Transverse colon (tissue), 4 donors: Measurements from ENCODE around the gene GRHL1. TPM values are rescaled to one million over a fixed set of nuclear protein-coding genes. Genes with fewer than 3 reads are reported as not detected.
A peak's percentile ranks its signal among the peaks of the same experiment; 100 is the strongest.

ENCODE experiments used
- DNase-seq: peaks from one replicate; pipeline ENCODE4 v3.0.0-alpha.2; 2019
- H3K27ac ChIP-seq, 4 donors: fragments of 200-600 bp; sonication (generic); 2 replicates each; pipeline ENCODE4 v1.5.1; 2016 to 2018; ENCODE audit warnings: inconsistent platforms in 4 of 4
- H3K27me3 ChIP-seq: fragments of 200-600 bp; sonication (generic); 2 replicates; pipeline ENCODE4 v1.5.1; 2017; ENCODE audit warnings: inconsistent platforms
- H3K36me3 ChIP-seq, 4 donors: fragments of 200-600 bp; sonication (generic); 2 replicates each; pipeline ENCODE4 v1.5.1; 2017 to 2019; ENCODE audit warnings: inconsistent platforms in 4 of 4
- H3K4me1 ChIP-seq, 4 donors: fragments of 200-600 bp; sonication (generic); 2 replicates each; pipeline ENCODE4 v1.5.1; 2017 to 2020; ENCODE audit warnings: inconsistent platforms in 4 of 4
- H3K4me3 ChIP-seq, 4 donors: fragments of 200-600 bp; sonication (generic); 1 replicate in 1 of 4; 2 replicates in 3 of 4; pipeline versions ENCODE4 v1.5.1 to v1.6.1; 2017 to 2019; ENCODE audit warnings: inconsistent platforms in 4 of 4
- H3K9me3 ChIP-seq, 2 donors: fragments of 200-600 bp; sonication (generic); 2 replicates each; pipeline ENCODE4 v1.5.1; 2017 to 2019; ENCODE audit warnings: inconsistent platforms in 2 of 2
- CTCF ChIP-seq, 5 experiments: fragments of 200-600 bp in 3 of 5; fragments of 450-650 bp in 2 of 5; sonication (generic) in 3 of 5; IDR thresholded peaks; 1 replicate in 2 of 5; 2 replicates in 3 of 5; pipeline ENCODE4 v1.5.1; 2016 to 2017; ENCODE audit warnings: antibody characterized with exemption in 5 of 5, inconsistent platforms in 3 of 5, mild to moderate bottlenecking in 2 of 5, moderate library complexity in 1 of 5
- POLR2A ChIP-seq: fragments of 450-650 bp; IDR thresholded peaks from one replicate; pipeline ENCODE4 v1.6.1; 2016; ENCODE audit warnings: antibody characterized with exemption, mild to moderate bottlenecking, moderate library complexity
- WGBS, 2 donors: methylation state at CpG; one replicate each; pipeline ENCODE4 v1.1.5; 2018; ENCODE audit warnings: low coverage in 1 of 2; 5-methylcytosine and 5-hydroxymethylcytosine counted together
- in situ Hi-C, 4 donors: fragments of 200-750 bp; cut with MboI; loops; one replicate each; pipeline versions ENCODE4 v1.15.0 to v1.15.1; 2017; ENCODE audit warnings: low sequenced_read_pairs in 3 of 4, low pct_ligation_motif_present in 1 of 4, low pct_unique_long_range_greater_than_20kb in 1 of 4
- intact Hi-C: fragments of 100-400 bp; cut with DNase I; formaldehyde crosslinking; loops from one replicate; pipeline ENCODE4 v1.15.1; 2023; ENCODE audit warnings: low total_unique reads
- total RNA-seq, 4 donors: library from RNA; depleted of rRNA; stranded (reverse); fragments of >200 nt; gene quantifications; one replicate each; pipeline ENCODE4 v1.1.0, GENCODE V29; 2016

Gene GRHL1
- total RNA-seq, 4 donors from 2014 or later: 0.55 to 24.7 (median 1.3) TPM; not detected in 1

GRCh38 chr2:10048501-10049171, 97.1 kb downstream of the GRHL1 start:
- intact Hi-C loops (loop anchor here (2.0 kb wide), 1 partner anchor 234 kb away; no protein-coding TSS in a partner anchor), in situ Hi-C loops (loop anchor here in 3 of 4 donors (5.0 to 10.0 kb wide), 2 partner anchors 66 to 244 kb away; no protein-coding TSS in a partner anchor)
- H3K27me3 ChIP-seq: no peaks in the 10 kb centered on the region
- no peaks in the 10 kb centered on the region for H3K9me3 ChIP-seq
- TF ChIP-seq POLR2A (no peak), CTCF (IDR thresholded peaks at IDR 0.05) (peak; percentile 59 to 74 (median 70))
- WGBS, 2 donors: 0 to 57% methylated on average over 1 to 10 of the region's 10 CpGs
- DNase-seq: no peak
- H3K27ac ChIP-seq: peak overlapping the region in 1 of 4 donors; percentile 60
- H3K4me3 ChIP-seq: no peak overlapping the region
- peaks cover 0 to 10% (median 5%) of the 10 kb centered on the region in 4 donors for H3K36me3 ChIP-seq
- peaks cover 15 to 44% (median 29%) of the 10 kb centered on the region in 4 donors for H3K4me1 ChIP-seq

Other genes starting within 250 kb of the GRHL1 start
- gene TAF1B, start 108.2 kb upstream of the GRHL1 start, total RNA-seq: 10 to 100 TPM in 1 of 4 donors, 1 to 10 TPM in 1, under 1 TPM in 1, not detected in 1; 0.80 to 18.9 (median 4.4) TPM
- gene KLF11, start 91.9 kb downstream of the GRHL1 start, total RNA-seq: 10 to 100 TPM in 2 of 4 donors, 1 to 10 TPM in 2; 6.6 to 17.0 (median 10.5) TPM
- 1 to 10 TPM; 1.1 to 7.4 (median 2.0) TPM for gene CYS1, start 128.7 kb downstream of the GRHL1 start, total RNA-seq
- 10 to 100 TPM in 1 of 4 donors, 1 to 10 TPM in 2, not detected in 1; 4.0 to 12.9 (median 5.3) TPM for gene RRM2, start 171.0 kb downstream of the GRHL1 start, total RNA-seq